Loucy (cell line): Measurements from ENCODE around the gene SIK2.
"Not testable (repeated sequence)": the region's sequence is repeated elsewhere in the genome, so short reads cannot be mapped to it uniquely, and the experiment has no call there.

Source experiments
- H2AFZ ChIP-seq: fragments of 200-600 bp; sonication (generic); 2 replicates; pipeline ENCODE4 v1.6.0; 2016; ENCODE audit warnings: antibody characterized with exemption, mild to moderate bottlenecking, low read length, moderate library complexity
- H3F3A ChIP-seq: fragments of 200-600 bp; 2 replicates; pipeline ENCODE4 v1.6.0; 2016; ENCODE audit warnings: antibody characterized with exemption, low read depth, mild to moderate bottlenecking
- H3K27me3 ChIP-seq: fragments of 200-600 bp; sonication (generic); 2 replicates; pipeline ENCODE4 v1.6.1; 2014; ENCODE audit warnings: low read length, mild to moderate bottlenecking; ENCODE audit not compliant: insufficient read depth, poor library complexity, severe bottlenecking
- H3K36me3 ChIP-seq: fragments of 200-600 bp; sonication (generic); 2 replicates; pipeline ENCODE4 v1.6.1; 2016; ENCODE audit warnings: low read length; ENCODE audit not compliant: insufficient read depth
- H3K4me1 ChIP-seq: fragments of 200-600 bp; sonication (generic); 2 replicates; pipeline ENCODE4 v1.5.1; 2014; ENCODE audit warnings: low read length, mild to moderate bottlenecking; ENCODE audit not compliant: insufficient read depth, poor library complexity, severe bottlenecking
- H3K4me2 ChIP-seq: fragments of 200-600 bp; sonication (generic); 2 replicates; pipeline ENCODE4 v1.6.0; 2014; ENCODE audit warnings: antibody characterized with exemption, low read length, low read depth, mild to moderate bottlenecking; ENCODE audit not compliant: poor library complexity, severe bottlenecking
- H3K4me3 ChIP-seq: fragments of 200-600 bp; sonication (generic); 2 replicates; pipeline ENCODE4 v1.5.1; 2014; ENCODE audit warnings: low read length, mild to moderate bottlenecking, mixed read lengths; ENCODE audit not compliant: poor library complexity, severe bottlenecking
- H3K79me2 ChIP-seq: fragments of 200-600 bp; sonication (generic); 2 replicates; pipeline ENCODE4 v1.6.1; 2014; ENCODE audit warnings: low read length; ENCODE audit not compliant: insufficient read depth
- H3K9ac ChIP-seq: fragments of 200-600 bp; sonication (generic); 2 replicates; pipeline ENCODE4 v1.6.0; 2014; ENCODE audit warnings: mild to moderate bottlenecking, low read depth, low read length, moderate library complexity; ENCODE audit not compliant: poor library complexity, severe bottlenecking
- H3K9me2 ChIP-seq: fragments of 200-600 bp; sonication (generic); replicated peaks from 2 replicates; pipeline ENCODE4 v1.6.1; 2016; ENCODE audit warnings: low read depth, low read length, mixed read lengths
- H3K9me3 ChIP-seq: fragments of 200-600 bp; sonication (generic); 2 replicates; pipeline ENCODE4 v1.6.1; 2014; ENCODE audit warnings: mild to moderate bottlenecking, antibody characterized with exemption, low read length, low read depth; ENCODE audit not compliant: insufficient read depth
- H4K20me1 ChIP-seq: fragments of 200-600 bp; sonication (generic); 2 replicates; pipeline ENCODE4 v1.6.0; 2014; ENCODE audit warnings: antibody characterized with exemption, low read length, mild to moderate bottlenecking; ENCODE audit not compliant: insufficient read depth, poor library complexity, severe bottlenecking
- EZH2phosphoT487 ChIP-seq: fragments of 200-600 bp; IDR thresholded peaks from 2 replicates; pipeline ENCODE4 v1.6.1; 2018; ENCODE audit warnings: antibody characterized with exemption, mild to moderate bottlenecking, moderate library complexity, borderline replicate concordance
- TF ChIP-seq, protein P1 (sequence below): fragments of 200-600 bp; sonication (generic); conservative IDR thresholded peaks from 2 replicates; pipeline ENCODE4 v1.5.1; 2014; ENCODE audit warnings: mild to moderate bottlenecking, antibody characterized with exemption, low read length

SIK2 gene

DNA sequence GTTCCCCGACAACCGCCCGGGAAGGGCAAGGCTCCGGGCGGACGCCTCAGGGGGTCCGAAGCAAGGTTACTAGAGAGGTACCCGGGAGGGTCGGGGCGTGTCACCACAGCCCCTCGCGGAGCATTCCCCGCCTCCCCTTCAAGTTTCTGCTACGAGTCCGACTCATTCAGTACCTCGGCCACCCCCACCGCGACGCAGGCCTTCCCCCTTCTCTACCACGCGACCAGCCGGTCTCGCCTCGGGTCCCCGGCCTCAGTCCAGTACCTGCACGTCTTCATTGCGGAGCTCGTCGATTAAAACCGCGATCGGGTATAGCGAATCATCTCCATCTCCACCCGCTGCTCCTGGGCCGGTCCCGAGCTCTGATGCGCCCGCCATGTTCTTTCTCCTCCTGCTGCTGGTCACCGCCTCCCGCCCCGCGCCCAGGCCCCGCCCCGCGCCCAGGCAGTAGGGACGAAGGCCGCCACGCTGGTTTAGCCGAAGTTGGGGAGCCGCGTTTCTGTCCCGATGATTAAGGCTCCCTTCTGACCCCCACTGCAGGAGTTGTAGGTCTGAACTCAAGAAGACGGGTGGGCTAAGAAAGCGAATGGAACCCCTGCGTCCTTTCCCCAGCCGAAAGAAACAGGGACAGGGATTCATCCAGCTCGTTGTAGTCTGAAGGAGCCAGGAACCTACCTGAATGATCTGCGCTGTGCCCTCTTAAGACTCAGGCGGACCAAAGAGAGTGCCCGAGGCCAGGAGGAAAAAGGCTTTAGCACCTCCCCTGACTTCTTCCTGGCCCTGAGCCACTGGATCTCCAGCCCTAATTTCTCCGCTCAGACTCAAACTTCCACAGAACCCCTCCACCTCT, 164.0 kb downstream of the SIK2 start, which contains the start of gene PPP2R1B:
Gene PPP2R1B (minus strand): TSS at position 406 of the 850 bp plus-strand sequence. CDS start 28 bp downstream, at position 378.
- H3K27me3 ChIP-seq, result no peaks in the 10 kb centered on the region
- H3K9me3 ChIP-seq, result no peaks in the 10 kb centered on the region
- peak within 1 kb of the TSS; percentile 86 for H3K4me2 ChIP-seq
- H3K79me2 ChIP-seq, result peaks cover 49% of the 10 kb centered on the region
- H3K36me3 ChIP-seq, result peaks cover 6% of the 10 kb centered on the region; the same call in 1 of the 2 replicates
- H2AFZ ChIP-seq, result peak within 1 kb of the TSS; percentile 92
- TF ChIP-seq EZH2phosphoT487, result no peak
- TF ChIP-seq, protein P1, sequence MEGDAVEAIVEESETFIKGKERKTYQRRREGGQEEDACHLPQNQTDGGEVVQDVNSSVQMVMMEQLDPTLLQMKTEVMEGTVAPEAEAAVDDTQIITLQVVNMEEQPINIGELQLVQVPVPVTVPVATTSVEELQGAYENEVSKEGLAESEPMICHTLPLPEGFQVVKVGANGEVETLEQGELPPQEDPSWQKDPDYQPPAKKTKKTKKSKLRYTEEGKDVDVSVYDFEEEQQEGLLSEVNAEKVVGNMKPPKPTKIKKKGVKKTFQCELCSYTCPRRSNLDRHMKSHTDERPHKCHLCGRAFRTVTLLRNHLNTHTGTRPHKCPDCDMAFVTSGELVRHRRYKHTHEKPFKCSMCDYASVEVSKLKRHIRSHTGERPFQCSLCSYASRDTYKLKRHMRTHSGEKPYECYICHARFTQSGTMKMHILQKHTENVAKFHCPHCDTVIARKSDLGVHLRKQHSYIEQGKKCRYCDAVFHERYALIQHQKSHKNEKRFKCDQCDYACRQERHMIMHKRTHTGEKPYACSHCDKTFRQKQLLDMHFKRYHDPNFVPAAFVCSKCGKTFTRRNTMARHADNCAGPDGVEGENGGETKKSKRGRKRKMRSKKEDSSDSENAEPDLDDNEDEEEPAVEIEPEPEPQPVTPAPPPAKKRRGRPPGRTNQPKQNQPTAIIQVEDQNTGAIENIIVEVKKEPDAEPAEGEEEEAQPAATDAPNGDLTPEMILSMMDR, result no peak
- H3F3A ChIP-seq, result no peaks in the 10 kb centered on the region
- peaks cover 45% of the 10 kb centered on the region for H3K4me1 ChIP-seq
- peak within 1 kb of the TSS; percentile 87 for H3K9ac ChIP-seq
- peaks cover 19% of the 10 kb centered on the region for H4K20me1 ChIP-seq
- no peaks in the 10 kb centered on the region for H3K9me2 ChIP-seq
- peak within 1 kb of the TSS; percentile 82 for H3K4me3 ChIP-seq

DNA sequence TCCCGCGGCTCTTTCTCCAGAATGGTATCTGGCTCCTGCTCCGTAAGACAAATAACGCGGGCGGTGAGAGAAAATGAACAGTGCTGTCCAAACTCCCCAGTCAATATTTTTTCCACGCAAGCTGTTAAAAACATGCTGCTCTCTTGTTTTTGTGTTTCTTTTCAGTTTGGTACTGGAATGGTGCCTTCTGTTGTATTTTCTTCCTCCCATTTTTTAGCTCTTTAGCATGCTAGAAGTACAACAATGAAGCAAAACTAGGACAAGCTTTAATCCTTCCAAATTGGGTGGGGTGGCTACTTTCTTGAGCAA, 164.5 kb downstream of the SIK2 start:
- H4K20me1 ChIP-seq, result peaks cover 19% of the 10 kb centered on the region
- H3K27me3 ChIP-seq, result no peaks in the 10 kb centered on the region
- H3K4me2 ChIP-seq, result peak overlapping the region; percentile 86
- H2AFZ ChIP-seq, result peak overlapping the region; percentile 92
- H3K9me3 ChIP-seq, result no peaks in the 10 kb centered on the region
- no peaks in the 10 kb centered on the region for H3F3A ChIP-seq
- no peaks in the 10 kb centered on the region for H3K9me2 ChIP-seq
- no peak for TF ChIP-seq EZH2phosphoT487
- TF ChIP-seq, protein P1, result no peak
- H3K36me3 ChIP-seq, result peaks cover 6% of the 10 kb centered on the region; the same call in 1 of the 2 replicates
- peak overlapping the region; percentile 87 for H3K9ac ChIP-seq
- peaks cover 44% of the 10 kb centered on the region for H3K79me2 ChIP-seq
- peaks cover 43% of the 10 kb centered on the region for H3K4me1 ChIP-seq
- H3K4me3 ChIP-seq, result peak overlapping the region; percentile 82

DNA sequence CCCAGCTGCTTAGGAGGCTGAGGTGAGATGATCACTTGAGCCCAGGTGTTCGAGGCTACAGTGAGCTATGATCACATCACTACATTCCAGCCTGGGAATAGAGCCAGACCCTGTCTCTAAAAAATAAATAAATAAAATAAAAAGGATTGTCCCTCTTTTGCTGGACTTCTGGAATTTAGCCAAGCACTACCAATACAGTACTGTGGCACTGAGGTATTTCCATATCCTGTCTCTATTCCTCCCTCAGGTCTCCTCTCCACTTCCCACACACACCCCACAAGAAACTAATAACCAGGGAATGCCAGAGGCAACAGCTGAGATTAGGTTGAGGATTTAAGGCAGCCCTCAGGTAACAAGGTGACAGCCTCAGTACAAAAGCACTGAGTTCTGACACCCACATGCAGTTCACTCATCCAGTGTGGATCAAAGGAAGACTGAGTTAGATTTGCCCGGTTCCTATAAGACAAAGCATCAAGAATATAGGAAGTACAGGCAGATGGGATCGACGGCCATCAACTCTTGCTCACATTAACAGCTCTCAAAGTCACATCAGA, 168.4 kb downstream of the SIK2 start:
- no peak for TF ChIP-seq EZH2phosphoT487
- TF ChIP-seq, protein P1, result no peak
- Histone ChIP-seq H3K9me3 (no peaks in the 10 kb centered on the region), H3K4me2 (no peak overlapping the region)

DNA sequence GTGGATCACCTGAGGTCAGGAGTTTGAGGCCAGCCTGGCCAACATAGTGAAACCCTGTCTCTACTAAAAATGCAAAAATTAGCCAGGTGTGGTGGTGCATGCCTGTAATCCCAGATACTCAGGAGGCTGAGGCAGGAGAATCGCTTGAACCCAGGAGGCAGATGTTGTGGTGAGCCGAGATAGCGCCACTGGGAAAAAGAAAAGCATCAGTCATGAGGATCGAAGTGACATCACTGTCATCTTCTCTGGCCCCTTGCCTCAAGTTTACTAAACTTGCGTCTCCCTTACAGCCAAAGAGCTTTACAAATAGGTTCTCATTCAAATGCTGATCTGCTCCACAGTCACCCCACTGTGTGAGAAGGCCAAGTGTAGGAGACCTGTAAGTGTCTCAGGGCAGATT, 169.0 kb downstream of the SIK2 start:
- not testable (repeated sequence) for H3K9me2 ChIP-seq, H3K27me3 ChIP-seq, H3F3A ChIP-seq, H3K9me3 ChIP-seq, H3K4me1 ChIP-seq, H3K36me3 ChIP-seq, H4K20me1 ChIP-seq, H3K79me2 ChIP-seq, H3K4me3 ChIP-seq, H3K4me2 ChIP-seq, H3K9ac ChIP-seq, H2AFZ ChIP-seq

More for the DNA sequence above, 168.4 kb downstream of the SIK2 start:
- H4K20me1 ChIP-seq, result no peaks in the 10 kb centered on the region
- no peaks in the 10 kb centered on the region for H3K36me3 ChIP-seq
- no peaks in the 10 kb centered on the region for H3F3A ChIP-seq
- no peak overlapping the region for H3K4me3 ChIP-seq
- H2AFZ ChIP-seq, result no peak overlapping the region
- H3K27me3 ChIP-seq, result no peaks in the 10 kb centered on the region
- H3K9ac ChIP-seq, result no peak overlapping the region
- H3K79me2 ChIP-seq, result peaks cover 5% of the 10 kb centered on the region
- peaks cover 6% of the 10 kb centered on the region for H3K4me1 ChIP-seq
- H3K9me2 ChIP-seq, result no peaks in the 10 kb centered on the region
